Astrocyte of the cerebellum (primary cell): ENCODE data around the gene ABTB2.

Experiments
- DNase-seq: peaks from one replicate; pipeline ENCODE4 v3.0.0-alpha.2; 2011; ENCODE audit warnings: low read depth
- H3K4me3 ChIP-seq: 2 replicates; pipeline ENCODE4 v1.5.1; 2011; ENCODE audit warnings: mild to moderate bottlenecking, low read depth, low read length, moderate library complexity
- in situ Hi-C: cut with HindIII; loops from 2 replicates; pipeline ENCODE4 v1.10.0; 2017; ENCODE audit warnings: low sequenced_read_pairs
- TF ChIP-seq, protein P1 (sequence below): IDR thresholded peaks from 2 replicates; pipeline ENCODE4 v1.5.1; 2012; ENCODE audit warnings: low read length, low read depth, moderate library complexity, mild to moderate bottlenecking; ENCODE audit errors: missing control alignments

The ABTB2 gene

DNA sequence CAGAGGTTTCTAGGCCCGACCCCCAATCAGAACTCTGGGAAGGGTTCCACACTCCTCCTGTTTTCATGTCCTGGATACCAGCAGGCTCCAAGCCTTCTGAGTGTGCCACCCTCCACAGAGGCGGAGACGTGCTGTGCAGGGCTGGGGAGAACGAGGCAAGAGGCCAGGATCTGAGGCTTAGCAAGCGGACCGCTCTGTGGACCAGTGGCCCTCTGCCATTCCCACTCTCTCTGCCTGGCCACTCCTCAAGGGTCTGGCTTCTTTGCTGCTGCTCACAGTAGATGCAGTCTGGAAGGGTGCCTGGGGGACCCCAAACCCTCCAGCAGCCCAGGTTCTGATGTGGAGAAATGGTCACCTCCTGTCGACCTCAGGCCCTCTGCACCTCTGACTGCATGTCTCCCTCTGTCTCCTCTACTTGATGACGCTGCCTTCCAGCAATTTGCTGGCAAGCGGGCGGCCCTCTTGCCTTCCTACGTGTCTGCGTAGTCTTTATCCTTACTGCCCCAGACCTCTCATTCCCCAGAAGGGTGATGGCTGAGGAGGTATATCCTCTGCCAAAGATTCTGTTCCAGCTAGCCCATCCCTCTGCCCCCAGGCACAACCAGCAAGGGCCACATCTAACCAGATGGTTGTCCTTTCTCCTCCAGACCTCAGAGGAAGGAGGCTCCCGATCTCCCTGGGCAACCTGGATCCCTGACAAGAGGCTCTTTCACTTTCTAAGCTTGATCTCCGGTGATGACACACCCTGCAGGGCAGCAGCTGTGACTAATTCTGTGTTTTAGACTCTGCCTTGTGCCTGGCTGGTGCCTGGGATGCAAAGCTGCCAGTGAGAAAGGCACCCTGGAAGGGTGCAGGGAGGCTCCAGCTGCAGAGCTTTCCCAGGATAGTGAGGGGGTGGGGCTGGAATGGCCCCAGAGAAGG lies 165.1 kb downstream of the ABTB2 start:
- peak; percentile 89 for DNase-seq
- in situ Hi-C loops, result no loop called here
- no peak overlapping the region for H3K4me3 ChIP-seq
- TF ChIP-seq, protein P1, sequence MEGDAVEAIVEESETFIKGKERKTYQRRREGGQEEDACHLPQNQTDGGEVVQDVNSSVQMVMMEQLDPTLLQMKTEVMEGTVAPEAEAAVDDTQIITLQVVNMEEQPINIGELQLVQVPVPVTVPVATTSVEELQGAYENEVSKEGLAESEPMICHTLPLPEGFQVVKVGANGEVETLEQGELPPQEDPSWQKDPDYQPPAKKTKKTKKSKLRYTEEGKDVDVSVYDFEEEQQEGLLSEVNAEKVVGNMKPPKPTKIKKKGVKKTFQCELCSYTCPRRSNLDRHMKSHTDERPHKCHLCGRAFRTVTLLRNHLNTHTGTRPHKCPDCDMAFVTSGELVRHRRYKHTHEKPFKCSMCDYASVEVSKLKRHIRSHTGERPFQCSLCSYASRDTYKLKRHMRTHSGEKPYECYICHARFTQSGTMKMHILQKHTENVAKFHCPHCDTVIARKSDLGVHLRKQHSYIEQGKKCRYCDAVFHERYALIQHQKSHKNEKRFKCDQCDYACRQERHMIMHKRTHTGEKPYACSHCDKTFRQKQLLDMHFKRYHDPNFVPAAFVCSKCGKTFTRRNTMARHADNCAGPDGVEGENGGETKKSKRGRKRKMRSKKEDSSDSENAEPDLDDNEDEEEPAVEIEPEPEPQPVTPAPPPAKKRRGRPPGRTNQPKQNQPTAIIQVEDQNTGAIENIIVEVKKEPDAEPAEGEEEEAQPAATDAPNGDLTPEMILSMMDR, result no peak

DNA sequence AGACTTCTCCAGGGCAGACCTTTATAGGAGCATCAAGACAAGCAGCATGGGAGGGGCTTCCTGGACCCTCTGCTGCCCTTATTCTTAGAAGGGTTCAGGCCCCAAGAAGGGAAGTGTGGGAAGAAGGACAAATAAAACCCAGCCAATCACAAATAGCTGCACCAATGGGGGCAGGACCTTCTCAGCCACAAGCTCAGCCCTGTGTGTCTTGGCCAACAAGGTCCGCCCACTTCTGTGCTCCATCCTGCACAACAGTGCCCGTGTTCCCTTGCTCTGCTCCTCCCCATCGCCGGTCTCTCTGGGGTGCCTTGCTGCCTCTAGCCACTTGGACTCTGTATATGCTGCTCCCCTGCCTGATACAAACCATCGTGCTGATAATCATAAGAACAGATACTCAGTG lies 166.2 kb downstream of the ABTB2 start:
- no peak for DNase-seq
- in situ Hi-C loops, result no loop called here
- TF ChIP-seq, protein P1, result no peak
- no peak overlapping the region for H3K4me3 ChIP-seq

- TF ChIP-seq, protein P1, result no peak
- no peak for DNase-seq
- in situ Hi-C loops, result no loop called here
These were observed 167.3 kb downstream of the ABTB2 start for GRCh38 chr11:34190192-34191139.

GRCh38 chr11:34189191-34189590 lies 168.6 kb downstream of the ABTB2 start:
- no peak for DNase-seq
- TF ChIP-seq, protein P1, result no peak
- H3K4me3 ChIP-seq, result no peak overlapping the region
- in situ Hi-C loops, result no loop called here

More at GRCh38 chr11:34190192-34191139, 167.3 kb downstream of the ABTB2 start:
- H3K4me3 ChIP-seq, result no peak overlapping the region

DNA sequence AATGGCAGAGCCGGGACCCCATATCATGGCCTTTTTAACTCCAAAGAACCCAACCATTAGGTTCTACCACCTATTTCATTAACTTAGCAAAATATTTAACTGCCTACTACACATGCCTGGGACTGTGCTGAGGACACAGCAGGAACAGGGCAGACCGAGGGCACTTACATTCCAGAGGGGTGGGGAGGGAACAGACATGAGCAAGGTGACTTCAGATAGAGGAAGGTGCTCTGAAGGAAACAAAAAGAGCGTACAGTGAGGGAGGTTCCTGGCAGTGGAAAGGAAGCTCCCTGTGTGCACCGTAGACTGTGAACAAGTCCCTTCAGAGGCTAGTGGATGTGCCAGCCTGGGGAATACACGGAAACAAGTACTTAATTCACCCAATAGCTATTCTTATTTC lies 169.6 kb downstream of the ABTB2 start:
- H3K4me3 ChIP-seq, result no peak overlapping the region
- no peak for DNase-seq
- TF ChIP-seq, protein P1, result no peak
- in situ Hi-C loops, result no loop called here
